ENCODE data around the gene TACR1.

Gene TACR1

DNA sequence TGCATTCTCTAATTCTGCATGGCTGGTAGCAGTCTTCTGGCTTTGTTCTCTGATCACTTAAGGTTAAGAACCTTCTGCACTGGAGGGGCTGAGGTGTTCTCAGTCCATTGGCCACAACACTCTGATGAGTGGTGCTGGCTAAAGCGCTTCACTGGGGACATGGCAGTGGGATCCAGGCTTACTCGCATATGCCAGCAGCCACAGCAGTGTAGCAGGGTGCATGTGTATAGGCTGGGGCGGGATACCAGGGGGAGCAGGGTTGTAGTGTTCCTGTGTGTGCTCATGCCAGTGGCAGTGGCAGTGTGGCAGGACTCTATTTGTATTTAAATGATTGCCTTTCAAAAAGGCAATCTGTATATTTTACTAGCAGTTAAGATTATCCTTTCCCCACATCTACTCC is 11.1 kb upstream of the TACR1 start:
- no peak overlapping the region for H3K4me3 ChIP-seq (ENCODE audit: low read length)

DNA sequence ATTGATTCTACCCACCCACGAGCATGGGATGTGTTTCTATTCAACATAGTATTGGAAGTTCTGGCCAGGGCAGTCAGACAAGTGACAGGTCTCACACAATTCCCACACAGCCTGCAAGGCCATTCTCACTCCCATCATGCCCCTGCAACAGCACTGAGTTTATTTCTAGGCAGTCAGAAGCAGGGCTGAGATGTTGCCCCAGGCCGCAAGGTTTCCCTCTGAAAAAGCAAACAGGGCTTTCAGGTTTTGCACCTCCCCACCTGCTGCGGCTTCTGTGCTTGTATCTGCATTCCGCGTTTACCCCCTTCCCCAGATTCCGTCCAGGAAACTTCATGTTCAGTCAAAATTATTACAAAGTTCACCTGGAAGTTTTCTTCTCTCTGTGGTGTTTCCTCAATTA is 9.4 kb upstream of the TACR1 start:
- DNase-seq (ENCODE audit: low read depth): no peak
- TF ChIP-seq, protein P1, sequence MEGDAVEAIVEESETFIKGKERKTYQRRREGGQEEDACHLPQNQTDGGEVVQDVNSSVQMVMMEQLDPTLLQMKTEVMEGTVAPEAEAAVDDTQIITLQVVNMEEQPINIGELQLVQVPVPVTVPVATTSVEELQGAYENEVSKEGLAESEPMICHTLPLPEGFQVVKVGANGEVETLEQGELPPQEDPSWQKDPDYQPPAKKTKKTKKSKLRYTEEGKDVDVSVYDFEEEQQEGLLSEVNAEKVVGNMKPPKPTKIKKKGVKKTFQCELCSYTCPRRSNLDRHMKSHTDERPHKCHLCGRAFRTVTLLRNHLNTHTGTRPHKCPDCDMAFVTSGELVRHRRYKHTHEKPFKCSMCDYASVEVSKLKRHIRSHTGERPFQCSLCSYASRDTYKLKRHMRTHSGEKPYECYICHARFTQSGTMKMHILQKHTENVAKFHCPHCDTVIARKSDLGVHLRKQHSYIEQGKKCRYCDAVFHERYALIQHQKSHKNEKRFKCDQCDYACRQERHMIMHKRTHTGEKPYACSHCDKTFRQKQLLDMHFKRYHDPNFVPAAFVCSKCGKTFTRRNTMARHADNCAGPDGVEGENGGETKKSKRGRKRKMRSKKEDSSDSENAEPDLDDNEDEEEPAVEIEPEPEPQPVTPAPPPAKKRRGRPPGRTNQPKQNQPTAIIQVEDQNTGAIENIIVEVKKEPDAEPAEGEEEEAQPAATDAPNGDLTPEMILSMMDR (conservative IDR thresholded peaks at IDR 0.05; ENCODE audit: low read depth, low read length): no peak
- no peak overlapping the region for H3K4me3 ChIP-seq (ENCODE audit: low read length)

More for the DNA sequence above, 11.1 kb upstream of the TACR1 start:
- DNase-seq (ENCODE audit: low read depth): no peak
- TF ChIP-seq, protein P1 (conservative IDR thresholded peaks at IDR 0.05; ENCODE audit: low read depth, low read length): no peak

DNA sequence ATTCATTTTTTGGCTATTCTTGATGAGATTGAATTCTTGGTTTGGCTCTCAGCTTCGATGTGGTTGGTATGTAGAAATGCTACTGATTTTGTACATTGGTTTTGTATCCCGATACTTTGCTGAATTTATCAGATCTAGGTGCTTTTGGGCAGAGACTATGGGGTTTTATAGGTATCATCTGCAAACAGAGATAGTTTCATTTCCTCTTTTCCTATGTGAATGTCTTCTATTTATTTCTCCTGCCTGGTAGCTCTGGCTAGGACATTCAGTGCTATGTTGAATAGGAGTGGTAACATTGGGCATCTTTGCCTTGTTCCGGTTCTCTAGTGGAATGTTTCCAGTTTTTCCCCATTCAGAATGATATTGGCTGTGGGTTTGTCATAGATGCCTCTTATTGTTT is 5.5 kb upstream of the TACR1 start:
- H3K4me3 ChIP-seq (ENCODE audit: low read length): no peak overlapping the region
- TF ChIP-seq, protein P1 (conservative IDR thresholded peaks at IDR 0.05; ENCODE audit: low read depth, low read length): no peak
- DNase-seq (ENCODE audit: low read depth): no peak

DNA sequence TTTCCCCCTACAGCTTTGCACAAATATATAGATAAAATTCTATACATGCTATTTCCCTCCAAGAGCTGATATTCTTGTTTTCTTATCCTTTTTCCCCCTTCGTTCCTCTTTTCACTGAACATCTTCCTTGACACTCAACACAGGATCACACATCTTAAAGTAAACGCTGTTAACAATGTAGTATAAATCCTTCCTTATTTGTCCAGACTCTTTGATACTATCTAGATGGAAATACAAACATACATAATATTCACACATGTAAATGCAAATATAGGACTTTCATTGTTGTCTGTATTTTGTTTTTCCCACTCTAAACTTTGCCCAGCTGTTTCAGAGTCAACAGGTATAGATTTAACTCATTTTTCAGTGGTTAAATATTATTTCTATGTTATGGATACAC is 3.0 kb upstream of the TACR1 start:
- TF ChIP-seq, protein P1 (conservative IDR thresholded peaks at IDR 0.05; ENCODE audit: low read depth, low read length): no peak
- no peak for DNase-seq (ENCODE audit: low read depth)
- H3K4me3 ChIP-seq (ENCODE audit: low read length): no peak overlapping the region

DNA sequence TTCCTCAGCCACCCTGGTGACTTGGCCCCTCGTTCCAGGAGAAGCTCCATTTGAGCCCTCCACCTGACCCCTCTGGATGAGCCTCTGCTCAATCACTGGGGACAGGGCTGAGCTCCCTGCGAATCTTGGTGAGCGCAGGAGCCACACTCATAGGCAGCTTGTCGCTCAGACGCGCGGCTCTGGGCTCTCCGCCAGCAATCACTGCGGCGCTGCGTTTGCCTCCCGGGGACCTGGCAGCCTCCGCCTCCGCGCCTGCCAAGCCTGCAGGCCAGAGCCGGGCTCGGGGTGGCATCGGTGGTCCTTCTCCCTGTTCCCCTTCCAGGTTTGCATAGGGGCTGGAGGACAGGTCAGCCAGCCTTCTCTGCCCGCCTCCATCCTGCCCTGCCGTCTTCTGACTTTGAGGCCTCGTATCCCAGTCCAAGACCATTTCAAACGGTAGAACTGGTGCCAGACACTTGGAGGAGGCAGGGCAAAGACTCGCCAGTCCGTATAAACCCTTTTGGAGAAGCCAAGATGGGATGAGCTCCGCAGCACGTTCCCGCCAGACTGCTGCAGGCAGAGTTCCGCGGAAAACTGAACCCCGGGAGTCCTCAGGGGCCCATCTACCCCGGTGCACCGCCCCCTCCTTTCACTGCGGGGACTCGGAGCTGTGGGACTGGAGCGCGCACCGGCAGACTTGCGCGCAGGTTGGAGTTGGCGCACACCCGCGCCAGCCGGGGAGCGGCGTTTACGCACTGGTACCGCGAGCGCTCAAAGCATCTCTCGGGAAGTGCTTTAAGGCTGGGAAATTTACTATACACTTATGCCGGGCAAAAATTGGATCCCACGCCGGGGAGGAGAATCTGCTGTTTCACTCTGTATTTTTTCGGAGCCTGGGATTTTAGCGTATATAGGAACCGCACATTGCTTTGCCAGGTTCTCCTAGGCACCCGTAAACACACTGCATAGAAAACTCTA is 1.1 kb upstream of the TACR1 start:
- TF ChIP-seq, protein P1 (conservative IDR thresholded peaks at IDR 0.05; ENCODE audit: low read depth, low read length): no peak
- DNase-seq (ENCODE audit: low read depth): no peak
- peak overlapping the region; percentile 49 for H3K4me3 ChIP-seq (ENCODE audit: low read length)

DNA sequence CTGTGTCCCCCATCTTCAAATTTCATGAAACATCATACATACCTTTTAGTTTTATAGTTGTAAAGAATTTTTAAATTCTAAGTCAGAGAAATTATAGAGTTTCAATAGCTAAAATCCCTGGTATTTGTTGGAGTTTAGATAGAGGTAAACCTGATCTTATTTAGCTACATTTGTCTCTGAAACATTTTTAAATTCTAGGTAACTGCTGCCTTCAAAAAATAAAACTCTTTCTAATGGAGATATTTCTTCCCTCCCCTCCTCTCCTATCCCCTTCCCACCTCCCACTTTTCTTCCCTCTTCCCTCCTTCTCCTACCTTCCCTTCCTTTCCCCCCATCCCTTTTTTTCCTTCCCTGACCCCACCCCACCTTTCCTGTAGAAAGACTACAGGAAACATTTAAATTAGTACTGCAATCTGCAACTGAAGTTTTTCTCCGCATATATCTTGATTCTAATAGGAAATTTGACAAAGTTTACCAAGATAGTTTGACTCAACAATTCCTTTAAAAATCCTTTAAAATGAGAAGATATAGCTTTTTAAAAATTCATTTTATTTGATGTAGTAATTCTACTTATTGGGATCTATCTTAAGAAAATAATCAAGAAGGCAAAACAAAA is 4.1 kb downstream of the TACR1 start:
- DNase-seq (ENCODE audit: low read depth): no peak
- TF ChIP-seq, protein P1 (conservative IDR thresholded peaks at IDR 0.05; ENCODE audit: low read depth, low read length): no peak
- H3K4me3 ChIP-seq (ENCODE audit: low read length): no peak overlapping the region
